Mucosa of descending colon (tissue), 3 donors: ENCODE measurements around the gene MRPL11. TPM values are rescaled to one million over a fixed set of nuclear protein-coding genes. Genes with fewer than 3 reads are reported as not detected.

Experiments used
- ATAC-seq: fragments of 200-7000 bp; cut with Tn5 transposase; one replicate; pipeline ENCODE4 v1.9.1; 2020; ENCODE audit warnings: mild to moderate bottlenecking, moderate library complexity
- DNase-seq, 3 donors: peaks; one replicate each; pipeline ENCODE4 v3.0.0-alpha.2; 2020
- H3K36me3 ChIP-seq: fragments of 200-600 bp; one replicate; pipeline ENCODE4 v1.8.0; 2021; ENCODE audit warnings: low read depth, mild to moderate bottlenecking
- H3K4me1 ChIP-seq: fragments of 200-600 bp; one replicate; pipeline ENCODE4 v1.8.0; 2021; ENCODE audit warnings: low read depth, mild to moderate bottlenecking
- H3K4me3 ChIP-seq: fragments of 200-600 bp; one replicate; pipeline ENCODE4 v1.8.0; 2021; ENCODE audit warnings: mild to moderate bottlenecking
- H3K9me3 ChIP-seq: fragments of 200-600 bp; one replicate; pipeline ENCODE4 v1.8.0; 2021; ENCODE audit warnings: mild to moderate bottlenecking
- intact Hi-C, 2 donors: fragments of 100-400 bp; cut with DNase I in 1 of 2; cut with micrococcal nuclease in 1 of 2; formaldehyde crosslinking; loops; one replicate each; pipeline versions ENCODE4 v1.11.0 to v1.11.1; 2022; cut with DNase I, micrococcal nuclease
- total RNA-seq, 3 donors: library from RNA; stranded (reverse); fragmentation: NEBNext Ultra II Directional in 2 of 3; extraction: Animal tissue kit (Norgen Biotek cat#: 25700) in 2 of 3; gene quantifications; one replicate each; pipeline versions ENCODE4 v1.2.1 to v1.2.4, GENCODE V29; 2021 to 2023
- TF ChIP-seq, protein P1 (sequence below): fragments of 200-600 bp; IDR thresholded peaks from one replicate; pipeline ENCODE4 v1.8.0; 2022; ENCODE audit warnings: antibody characterized with exemption, mild to moderate bottlenecking
- donor health status: DM: no; HTN: no; CAD: no; lungs with moderate emphysema.
- donor health status: DM: no; HTN: no; CAD: no.
- donor health status: DM: no; HTN: yes; CAD: no.

Gene MRPL11
- total RNA-seq, 3 donors from 2014 or later: 43.7 to 64.9 (median 46.6) TPM

DNA sequence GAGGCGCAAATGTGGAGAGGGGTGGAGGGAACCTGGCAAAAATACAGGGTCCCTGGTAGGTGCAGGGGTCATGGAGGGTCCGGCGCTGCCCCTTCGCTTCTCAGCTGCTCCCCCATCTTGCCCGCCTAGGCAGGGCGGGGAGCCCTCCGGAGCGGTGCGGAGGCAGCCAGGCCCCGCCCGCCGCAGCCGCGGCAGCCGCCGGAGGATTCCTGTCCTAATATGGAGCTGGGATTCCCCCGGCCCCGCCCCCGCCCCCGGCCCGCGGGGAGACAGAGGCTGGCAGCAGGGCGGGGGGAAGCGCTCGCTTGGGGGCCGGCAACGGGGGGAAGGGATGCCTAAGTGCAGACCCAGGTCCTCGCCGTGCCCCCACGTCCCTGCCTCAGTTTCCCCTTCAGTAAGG, 18.8 kb downstream of the MRPL11 start:
- intact Hi-C loops: loop anchor here (10.0 kb wide), 2 partner anchors 255 to 265 kb away; partner anchors contain the start of gene RBM4B (in 1 of the 2)
- TF ChIP-seq, protein P1, sequence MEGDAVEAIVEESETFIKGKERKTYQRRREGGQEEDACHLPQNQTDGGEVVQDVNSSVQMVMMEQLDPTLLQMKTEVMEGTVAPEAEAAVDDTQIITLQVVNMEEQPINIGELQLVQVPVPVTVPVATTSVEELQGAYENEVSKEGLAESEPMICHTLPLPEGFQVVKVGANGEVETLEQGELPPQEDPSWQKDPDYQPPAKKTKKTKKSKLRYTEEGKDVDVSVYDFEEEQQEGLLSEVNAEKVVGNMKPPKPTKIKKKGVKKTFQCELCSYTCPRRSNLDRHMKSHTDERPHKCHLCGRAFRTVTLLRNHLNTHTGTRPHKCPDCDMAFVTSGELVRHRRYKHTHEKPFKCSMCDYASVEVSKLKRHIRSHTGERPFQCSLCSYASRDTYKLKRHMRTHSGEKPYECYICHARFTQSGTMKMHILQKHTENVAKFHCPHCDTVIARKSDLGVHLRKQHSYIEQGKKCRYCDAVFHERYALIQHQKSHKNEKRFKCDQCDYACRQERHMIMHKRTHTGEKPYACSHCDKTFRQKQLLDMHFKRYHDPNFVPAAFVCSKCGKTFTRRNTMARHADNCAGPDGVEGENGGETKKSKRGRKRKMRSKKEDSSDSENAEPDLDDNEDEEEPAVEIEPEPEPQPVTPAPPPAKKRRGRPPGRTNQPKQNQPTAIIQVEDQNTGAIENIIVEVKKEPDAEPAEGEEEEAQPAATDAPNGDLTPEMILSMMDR: no peak
- Histone ChIP-seq H3K9me3 (no peaks in the 10 kb centered on the region), H3K4me3 (no peak overlapping the region), H3K4me1 (peaks cover 4% of the 10 kb centered on the region), H3K36me3 (no peaks in the 10 kb centered on the region)
- DNase-seq (no peak), ATAC-seq (no peak)

DNA sequence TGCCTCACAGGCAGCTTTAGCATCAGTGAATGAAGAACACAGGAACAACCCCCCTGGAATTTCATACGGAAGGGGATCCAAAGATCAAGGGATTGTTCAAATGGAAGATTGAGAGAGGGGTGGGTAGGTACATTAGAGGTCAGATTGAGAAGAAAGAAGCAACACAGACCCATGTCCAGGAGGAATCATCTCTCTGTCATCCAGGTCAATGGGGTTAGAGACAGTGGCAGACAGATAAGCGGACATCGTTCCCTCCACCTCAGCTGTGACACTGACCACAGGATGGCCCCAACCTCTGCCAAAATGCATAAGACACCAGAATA, 19.7 kb downstream of the MRPL11 start:
- Histone ChIP-seq H3K36me3 (no peaks in the 10 kb centered on the region), H3K4me3 (no peak overlapping the region), H3K9me3 (no peaks in the 10 kb centered on the region), H3K4me1 (peaks cover 4% of the 10 kb centered on the region)
- DNase-seq (no peak), ATAC-seq (no peak)
- TF ChIP-seq, protein P1: no peak
- intact Hi-C loops: loop anchor here (10.0 kb wide), 2 partner anchors 256 to 266 kb away; partner anchors contain the start of gene RBM4B (in 1 of the 2)

DNA sequence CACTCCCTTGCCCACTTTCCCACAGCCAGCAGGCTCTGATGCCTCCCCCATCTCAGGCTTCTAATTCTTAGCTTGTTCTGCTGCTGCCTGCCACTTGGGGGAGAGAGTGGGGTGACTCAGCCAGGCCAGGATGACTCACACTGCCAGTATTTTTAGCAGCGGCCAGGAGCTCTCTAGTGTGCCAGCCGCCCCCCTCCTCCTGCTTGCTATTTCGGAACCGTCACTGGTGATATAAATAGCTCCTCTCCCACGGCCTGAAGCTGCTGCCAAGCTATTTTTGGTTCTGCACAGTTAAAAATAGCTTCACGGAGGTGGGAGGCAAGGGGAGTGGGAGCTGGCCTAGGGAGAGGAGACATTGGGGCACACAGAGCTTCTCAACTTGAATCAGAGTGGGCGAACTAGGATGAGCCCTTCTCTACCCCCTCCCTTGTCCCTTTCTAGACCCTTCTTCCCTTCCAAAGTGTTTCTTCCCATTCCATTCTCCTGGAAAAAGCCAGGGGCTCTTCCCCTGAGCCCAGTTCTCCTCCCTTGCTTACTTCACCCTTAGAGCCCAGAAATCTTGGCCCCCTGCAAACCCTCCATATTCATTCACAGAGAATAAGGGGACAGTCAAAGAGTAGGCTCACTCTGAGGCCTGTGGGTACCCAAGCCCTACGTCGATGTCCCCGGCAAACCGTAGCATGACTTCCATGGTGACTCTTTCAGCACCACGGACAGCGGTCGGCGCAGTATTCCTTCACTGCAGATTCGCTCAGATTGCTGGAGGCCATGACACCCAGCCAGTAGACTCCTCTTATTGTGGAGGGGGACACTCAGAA, 20.3 kb downstream of the MRPL11 start:
- no peaks in the 10 kb centered on the region for H3K9me3 ChIP-seq
- TF ChIP-seq, protein P1: no peak
- intact Hi-C loops: loop anchor here (10.0 kb wide), 2 partner anchors 256 to 266 kb away; partner anchors contain the start of gene RBM4B (in 1 of the 2)
- DNase-seq (peak in 2 of 3 donors; percentile 68 to 74), ATAC-seq (peak; percentile 19)
- no peaks in the 10 kb centered on the region for H3K36me3 ChIP-seq
- peaks cover 4% of the 10 kb centered on the region for H3K4me1 ChIP-seq
- H3K4me3 ChIP-seq: no peak overlapping the region

DNA sequence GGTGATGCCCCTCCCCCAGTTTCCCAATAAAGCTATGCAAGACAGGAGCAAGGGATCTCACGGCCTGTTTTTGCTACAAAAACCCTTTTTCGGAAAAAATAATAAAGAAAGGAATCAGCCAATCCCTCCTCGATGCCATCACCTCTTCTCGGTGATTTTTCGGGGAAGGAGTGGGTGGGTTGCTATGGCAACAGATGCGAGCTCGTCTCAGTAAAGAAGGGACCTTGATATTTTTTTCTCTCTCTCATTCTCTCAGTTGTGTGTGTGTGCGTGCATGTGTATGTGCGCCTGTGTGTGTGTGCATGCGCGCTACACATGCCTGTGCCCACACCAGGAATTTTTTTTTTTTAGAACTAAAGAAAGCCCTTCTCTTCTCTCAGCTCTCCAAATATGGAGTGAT, 21.6 kb downstream of the MRPL11 start:
- Histone ChIP-seq H3K36me3 (no peaks in the 10 kb centered on the region), H3K4me3 (no peak overlapping the region), H3K9me3 (no peaks in the 10 kb centered on the region), H3K4me1 (peaks cover 4% of the 10 kb centered on the region)
- TF ChIP-seq, protein P1: no peak
- no peak for ATAC-seq
- intact Hi-C loops: loop anchor here (10.0 kb wide), 2 partner anchors 258 to 268 kb away; partner anchors contain the start of gene RBM4B (in 1 of the 2)
- DNase-seq: no peak

DNA sequence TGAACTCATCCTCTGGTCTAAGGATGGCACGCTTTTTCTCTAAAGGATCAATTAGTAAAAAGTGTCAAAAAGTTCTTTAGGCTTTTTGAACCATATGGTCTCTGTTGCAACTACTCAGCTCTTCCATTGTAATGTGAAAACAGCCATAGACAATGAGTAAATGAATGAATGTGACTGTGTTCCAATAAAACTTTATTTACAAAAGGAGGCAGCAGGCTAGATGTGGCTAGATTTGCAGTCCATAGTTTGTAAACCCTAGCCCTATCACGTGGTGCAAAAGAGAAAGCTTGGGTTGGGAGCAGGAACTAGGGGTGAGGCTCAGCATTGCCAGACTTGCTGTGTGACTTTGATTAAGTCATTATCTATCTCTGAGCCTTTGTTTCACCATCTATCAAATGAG, 23.2 kb downstream of the MRPL11 start:
- no peak for DNase-seq
- Histone ChIP-seq H3K36me3 (no peaks in the 10 kb centered on the region), H3K4me3 (no peak overlapping the region), H3K9me3 (no peaks in the 10 kb centered on the region), H3K4me1 (no peaks in the 10 kb centered on the region)
- intact Hi-C loops: loop anchor here (10.0 kb wide), 2 partner anchors 259 to 269 kb away; partner anchors contain the start of gene RBM4B (in 1 of the 2)
- TF ChIP-seq, protein P1: no peak
- ATAC-seq: no peak
